Bone marrow (tissue), 2 donors: ENCODE results near the gene GALNT6.

ENCODE experiments used
- DNase-seq, 2 donors: peaks; one replicate each; lab custom pipeline; 2025; lab: John Stamatoyannopoulos, UW

GALNT6 gene, protein sequence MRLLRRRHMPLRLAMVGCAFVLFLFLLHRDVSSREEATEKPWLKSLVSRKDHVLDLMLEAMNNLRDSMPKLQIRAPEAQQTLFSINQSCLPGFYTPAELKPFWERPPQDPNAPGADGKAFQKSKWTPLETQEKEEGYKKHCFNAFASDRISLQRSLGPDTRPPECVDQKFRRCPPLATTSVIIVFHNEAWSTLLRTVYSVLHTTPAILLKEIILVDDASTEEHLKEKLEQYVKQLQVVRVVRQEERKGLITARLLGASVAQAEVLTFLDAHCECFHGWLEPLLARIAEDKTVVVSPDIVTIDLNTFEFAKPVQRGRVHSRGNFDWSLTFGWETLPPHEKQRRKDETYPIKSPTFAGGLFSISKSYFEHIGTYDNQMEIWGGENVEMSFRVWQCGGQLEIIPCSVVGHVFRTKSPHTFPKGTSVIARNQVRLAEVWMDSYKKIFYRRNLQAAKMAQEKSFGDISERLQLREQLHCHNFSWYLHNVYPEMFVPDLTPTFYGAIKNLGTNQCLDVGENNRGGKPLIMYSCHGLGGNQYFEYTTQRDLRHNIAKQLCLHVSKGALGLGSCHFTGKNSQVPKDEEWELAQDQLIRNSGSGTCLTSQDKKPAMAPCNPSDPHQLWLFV

DNA sequence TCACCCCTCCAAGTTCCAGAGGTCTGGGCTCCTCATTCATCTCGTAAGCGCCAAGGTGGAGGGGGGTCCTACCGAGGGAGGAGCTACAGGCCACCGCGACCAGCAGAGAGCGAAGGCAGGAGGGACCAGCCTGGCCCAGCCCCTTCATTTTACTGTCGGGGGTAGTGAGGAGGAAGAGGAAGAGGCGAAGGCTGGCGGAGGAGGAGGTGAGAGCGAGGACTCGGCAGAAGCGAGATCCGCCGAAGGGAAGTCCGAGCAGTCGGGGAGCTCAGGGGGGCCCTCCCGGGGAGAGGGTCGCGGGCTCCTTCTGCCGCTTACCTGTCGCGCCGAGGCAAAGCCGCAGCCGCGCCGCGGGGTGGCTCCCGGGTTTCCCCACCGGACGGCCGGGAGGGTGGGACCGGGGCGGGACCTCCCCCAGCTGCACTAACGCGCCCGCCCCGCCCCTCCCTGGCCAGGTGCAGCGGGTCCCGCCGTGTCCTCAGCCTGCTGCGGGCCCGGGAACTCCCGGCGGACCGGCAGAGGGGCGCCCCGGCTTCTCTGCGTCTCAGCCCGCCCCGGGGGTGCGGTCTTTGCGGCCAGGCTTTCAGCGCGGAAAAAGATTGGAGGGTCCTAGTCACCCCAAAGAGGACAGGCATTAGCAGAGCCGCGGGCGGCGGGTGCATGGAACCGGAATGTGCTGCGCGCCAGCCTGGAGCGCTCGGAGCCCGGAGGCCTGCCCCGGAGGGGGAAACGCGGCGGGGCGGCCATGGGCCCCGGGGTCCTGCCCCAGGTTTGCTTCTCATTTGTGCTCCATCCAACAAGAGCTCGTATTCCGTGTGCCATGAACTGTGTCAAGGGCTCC, at the start of gene GALNT6:
Gene GALNT6 (minus strand): TSS at position 124 of the 841 bp plus-strand sequence. CDS start 11,625 bp downstream, outside the sequence.
- DNase-seq, result no peak

DNA sequence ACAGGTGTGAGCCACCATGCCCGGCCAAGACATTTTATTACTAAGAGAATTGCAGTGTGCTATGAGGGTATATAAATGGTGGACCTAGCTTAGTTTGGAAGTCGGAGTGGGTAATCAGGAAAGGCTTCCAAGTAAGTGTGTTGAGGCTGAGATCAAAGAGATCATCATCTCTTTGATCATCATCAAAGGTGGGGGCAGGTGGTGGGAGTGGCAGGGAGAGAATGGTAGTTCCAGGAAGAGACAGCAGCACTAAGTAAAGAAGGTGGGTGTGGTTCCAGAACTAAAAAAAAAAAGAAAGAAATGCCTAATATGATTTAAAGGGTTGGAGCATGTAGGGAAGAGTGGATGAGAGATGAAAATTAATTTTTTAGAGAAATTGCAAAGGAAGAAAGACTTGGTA, 48.1 kb upstream of the GALNT6 start:
- no peak for DNase-seq

- peak in 1 of 2 donors; percentile 69 for DNase-seq
Observed at GRCh38 chr12:51437431-51437830, 46.2 kb upstream of the GALNT6 start.

DNA sequence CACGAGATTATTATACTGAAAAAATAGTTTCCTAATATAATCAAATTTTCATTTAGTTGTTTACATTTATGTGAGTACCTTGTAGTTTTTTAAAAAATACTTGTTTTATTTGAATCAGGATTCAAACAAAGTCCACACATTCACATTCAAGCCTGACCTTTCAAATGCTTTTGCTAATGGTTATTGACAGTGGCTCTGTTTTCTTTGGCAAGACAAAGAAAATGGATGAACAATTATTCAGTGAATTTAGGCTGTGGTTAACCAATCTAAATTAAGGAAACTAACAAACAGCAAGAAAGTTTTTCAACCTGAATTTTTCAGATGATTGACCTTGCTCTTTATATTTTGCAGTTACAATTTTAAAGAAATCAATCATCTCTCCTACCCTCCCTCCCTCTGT, 43.1 kb upstream of the GALNT6 start:
- DNase-seq, result no peak

DNA sequence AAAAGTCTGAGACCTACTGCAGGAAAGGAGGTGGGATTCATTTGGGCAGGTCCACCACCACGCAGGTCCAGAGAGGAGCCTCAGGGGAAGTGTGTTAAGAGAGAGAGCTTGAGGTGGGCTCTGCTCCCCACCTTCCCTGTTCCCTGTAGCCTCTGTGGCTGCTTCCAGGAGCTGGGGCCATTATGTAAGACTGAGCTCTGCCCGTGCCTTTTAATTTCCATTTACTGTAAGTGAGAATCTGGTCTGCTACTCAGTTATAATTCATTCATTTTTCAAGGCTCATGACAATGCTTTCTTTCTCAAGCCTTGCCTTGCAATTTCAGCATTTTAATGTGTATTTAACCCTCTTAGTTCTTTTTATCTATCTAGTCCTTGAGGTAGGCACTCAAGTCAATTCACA, 41.7 kb upstream of the GALNT6 start:
- no peak for DNase-seq

GRCh38 chr12:51430196-51430895, 39.1 kb upstream of the GALNT6 start:
- DNase-seq, result no peak

GRCh38 chr12:51429700-51430099, 38.5 kb upstream of the GALNT6 start:
- DNase-seq, result no peak

GRCh38 chr12:51428256-51428655, 37.0 kb upstream of the GALNT6 start:
- no peak for DNase-seq

- peak; percentile 4 to 19 for DNase-seq
Observed at GRCh38 chr12:51424662-51425539, 33.7 kb upstream of the GALNT6 start, which contains the start of gene SLC4A8. TSS of gene SLC4A8 (plus strand) at chr12:51424831. CDS start at chr12:51424988, 157 bp downstream.

DNA sequence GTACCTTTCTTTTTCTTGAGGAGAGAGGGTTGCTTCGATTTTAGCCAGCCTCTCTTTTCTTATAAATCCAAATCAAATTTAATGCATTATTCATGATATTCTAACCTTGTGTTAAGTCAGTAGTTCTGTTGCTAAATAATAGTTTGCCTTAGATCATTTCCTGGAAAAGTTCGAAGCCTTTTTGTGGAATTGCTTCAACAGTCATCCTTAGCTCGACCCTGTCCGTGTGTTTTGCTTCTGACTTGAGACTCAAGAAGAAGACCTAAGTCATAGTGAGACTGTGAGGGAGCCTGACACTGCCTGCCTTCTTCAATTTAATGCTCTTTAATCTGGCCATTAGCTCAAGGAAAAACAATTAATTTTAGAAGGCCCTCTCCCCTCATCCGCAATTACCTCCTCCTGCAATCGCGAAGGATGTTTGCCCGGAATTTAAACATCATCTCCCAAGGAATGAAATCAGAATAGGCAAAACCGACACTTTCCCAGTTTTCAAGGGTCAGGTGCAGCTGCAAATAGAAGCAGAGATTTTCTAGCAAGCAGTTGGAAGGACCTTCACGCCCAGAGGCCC, 33.0 kb upstream of the GALNT6 start:
- no peak for DNase-seq

- peak in 1 of 2 donors; percentile 48 for DNase-seq
Observed at GRCh38 chr12:51421266-51421884, 30.2 kb upstream of the GALNT6 start.

DNA sequence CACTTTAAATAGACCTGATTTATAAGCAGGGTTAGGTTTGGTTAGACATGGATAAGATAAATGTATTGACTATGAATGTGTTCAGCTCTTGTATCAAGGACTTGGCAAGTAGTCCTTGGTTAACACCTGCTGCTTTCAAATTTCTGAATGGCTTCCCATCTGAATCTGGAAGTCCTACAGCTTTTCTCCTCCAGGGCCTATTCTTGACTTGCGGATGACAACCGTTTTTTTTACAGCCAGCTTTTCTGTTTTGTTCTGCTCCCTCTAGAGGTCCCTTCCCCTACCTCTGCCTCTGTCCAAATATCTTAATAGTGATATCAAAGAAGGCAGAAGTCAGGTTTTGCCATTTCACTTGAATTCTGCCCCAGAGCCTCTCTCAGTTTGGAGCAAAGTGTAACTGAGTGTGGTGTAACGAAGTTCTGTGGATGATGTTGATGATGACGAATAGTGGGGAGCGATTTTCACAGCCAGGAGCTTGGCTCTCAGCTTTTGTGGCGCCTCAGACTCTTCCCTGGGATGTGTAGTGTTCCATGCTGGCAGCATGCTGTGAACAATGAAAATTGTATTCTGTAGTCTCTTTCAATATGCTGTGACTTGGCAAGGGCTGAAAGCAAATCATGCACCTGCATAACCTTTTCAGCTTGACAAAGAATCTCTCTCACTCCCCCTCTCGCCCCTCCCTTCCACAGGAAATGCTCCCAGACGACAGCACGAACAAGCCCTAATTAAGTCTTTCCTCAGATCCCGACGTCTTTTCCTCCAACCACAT, 28.4 kb upstream of the GALNT6 start:
- DNase-seq, result no peak

GRCh38 chr12:51417826-51418225, 26.6 kb upstream of the GALNT6 start:
- DNase-seq, result no peak

DNA sequence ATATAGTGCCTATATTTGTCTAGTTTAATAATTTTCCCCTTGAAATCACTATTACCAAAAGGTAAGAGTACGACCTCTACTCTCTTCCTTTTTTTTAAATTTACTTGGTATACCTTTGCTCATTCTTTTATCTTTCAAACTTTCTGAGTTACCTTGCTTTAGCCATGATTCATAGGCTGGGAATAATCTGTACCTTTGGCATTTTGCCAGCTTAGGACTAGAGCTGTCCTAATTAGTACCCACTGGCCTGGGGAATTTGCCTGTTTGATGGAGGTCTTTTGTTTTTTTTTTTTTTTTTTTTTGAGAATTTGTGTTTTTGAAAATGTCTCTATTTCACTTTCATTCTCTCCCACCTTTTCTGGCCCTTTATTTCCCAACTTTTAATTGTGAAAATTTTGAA, 24.7 kb upstream of the GALNT6 start:
- no peak for DNase-seq

- DNase-seq, result no peak
Observed at GRCh38 chr12:51413791-51414190, 22.6 kb upstream of the GALNT6 start.

DNA sequence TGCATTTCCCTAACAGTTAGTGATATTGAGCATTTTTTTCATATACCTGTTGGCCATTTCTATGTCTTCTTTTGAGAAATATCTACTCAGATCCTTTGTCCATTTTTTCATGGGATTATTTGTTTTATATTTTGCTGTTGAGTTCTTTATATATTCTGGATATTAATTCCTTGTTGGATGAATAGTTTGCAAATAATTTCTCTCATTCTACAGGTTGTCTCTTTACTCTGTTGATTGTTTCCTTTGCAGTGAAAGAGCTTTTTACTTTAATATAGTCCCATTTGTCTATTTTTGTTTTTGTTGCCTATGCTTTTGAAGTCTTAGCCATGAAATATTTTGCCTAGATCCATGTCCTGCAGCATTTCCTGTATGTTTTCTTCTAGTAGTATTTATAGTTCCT, 21.9 kb upstream of the GALNT6 start:
- no peak for DNase-seq

GRCh38 chr12:51409846-51410245, 18.6 kb upstream of the GALNT6 start:
- DNase-seq, result no peak

DNA sequence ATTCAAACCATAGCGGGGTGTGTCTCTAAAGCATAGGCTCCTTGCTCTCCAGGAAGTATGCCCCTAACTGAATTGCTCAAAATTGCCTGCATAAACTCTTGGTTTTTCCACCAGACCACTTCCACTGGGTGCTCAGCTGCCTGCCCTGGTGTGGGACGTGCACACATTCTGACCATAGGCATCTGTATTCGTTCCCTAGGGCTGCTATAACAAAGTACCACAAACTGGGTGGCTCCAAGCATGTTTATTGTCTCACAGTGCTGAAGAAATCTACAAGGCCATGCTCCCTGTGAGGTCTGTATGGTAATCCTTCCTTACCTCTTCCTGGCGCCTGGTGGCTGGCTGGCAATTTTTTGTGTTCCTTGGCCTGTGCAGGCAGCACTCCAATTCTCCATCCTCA, 16.4 kb upstream of the GALNT6 start:
- DNase-seq, result no peak

DNA sequence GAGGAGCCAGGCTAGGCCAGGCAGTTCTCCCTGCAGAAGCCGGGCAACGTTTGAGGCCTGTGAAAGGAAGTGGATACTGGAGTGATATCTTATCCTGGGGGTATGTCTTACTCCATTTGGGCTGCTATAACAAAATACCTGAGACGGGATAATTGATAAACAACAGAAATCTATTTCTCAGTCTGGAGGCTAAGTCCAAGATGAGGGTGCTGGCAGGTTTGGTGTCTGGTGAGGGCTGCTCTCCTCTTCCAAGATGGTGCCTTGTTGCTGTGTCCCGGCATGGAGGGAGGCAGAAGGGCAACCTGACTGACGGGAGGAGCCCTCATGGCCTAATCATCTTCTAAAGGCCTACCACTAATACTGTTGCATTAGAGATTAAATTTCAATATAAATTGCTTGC, 15.7 kb upstream of the GALNT6 start:
- DNase-seq, result no peak
